Choroid plexus epithelial cell (primary cell): Measurements from ENCODE around the gene LRRFIP2.

Experiments
- DNase-seq: peaks from one replicate; pipeline ENCODE4 v3.0.0-alpha.2; 2010; ENCODE audit warnings: low read depth
- H3K4me3 ChIP-seq: 2 replicates; pipeline ENCODE4 v1.5.1; 2011; ENCODE audit warnings: low read depth, mild to moderate bottlenecking, control low read depth, low read length, moderate library complexity
- TF ChIP-seq, protein P1 (sequence below): conservative IDR thresholded peaks from 2 replicates; pipeline ENCODE4 v1.5.1; 2011; ENCODE audit warnings: low read depth, mild to moderate bottlenecking, control low read depth, inconsistent platforms, low read length, moderate library complexity

Gene LRRFIP2

GRCh38 chr3:37171144-37171543 lies 3.2 kb downstream of the LRRFIP2 start:
- TF ChIP-seq, protein P1, sequence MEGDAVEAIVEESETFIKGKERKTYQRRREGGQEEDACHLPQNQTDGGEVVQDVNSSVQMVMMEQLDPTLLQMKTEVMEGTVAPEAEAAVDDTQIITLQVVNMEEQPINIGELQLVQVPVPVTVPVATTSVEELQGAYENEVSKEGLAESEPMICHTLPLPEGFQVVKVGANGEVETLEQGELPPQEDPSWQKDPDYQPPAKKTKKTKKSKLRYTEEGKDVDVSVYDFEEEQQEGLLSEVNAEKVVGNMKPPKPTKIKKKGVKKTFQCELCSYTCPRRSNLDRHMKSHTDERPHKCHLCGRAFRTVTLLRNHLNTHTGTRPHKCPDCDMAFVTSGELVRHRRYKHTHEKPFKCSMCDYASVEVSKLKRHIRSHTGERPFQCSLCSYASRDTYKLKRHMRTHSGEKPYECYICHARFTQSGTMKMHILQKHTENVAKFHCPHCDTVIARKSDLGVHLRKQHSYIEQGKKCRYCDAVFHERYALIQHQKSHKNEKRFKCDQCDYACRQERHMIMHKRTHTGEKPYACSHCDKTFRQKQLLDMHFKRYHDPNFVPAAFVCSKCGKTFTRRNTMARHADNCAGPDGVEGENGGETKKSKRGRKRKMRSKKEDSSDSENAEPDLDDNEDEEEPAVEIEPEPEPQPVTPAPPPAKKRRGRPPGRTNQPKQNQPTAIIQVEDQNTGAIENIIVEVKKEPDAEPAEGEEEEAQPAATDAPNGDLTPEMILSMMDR: no peak
- DNase-seq: no peak
- H3K4me3 ChIP-seq: no peak overlapping the region

GRCh38 chr3:37170513-37170912 lies 3.9 kb downstream of the LRRFIP2 start:
- no peak for DNase-seq
- no peak overlapping the region for H3K4me3 ChIP-seq
- TF ChIP-seq, protein P1: no peak

DNA sequence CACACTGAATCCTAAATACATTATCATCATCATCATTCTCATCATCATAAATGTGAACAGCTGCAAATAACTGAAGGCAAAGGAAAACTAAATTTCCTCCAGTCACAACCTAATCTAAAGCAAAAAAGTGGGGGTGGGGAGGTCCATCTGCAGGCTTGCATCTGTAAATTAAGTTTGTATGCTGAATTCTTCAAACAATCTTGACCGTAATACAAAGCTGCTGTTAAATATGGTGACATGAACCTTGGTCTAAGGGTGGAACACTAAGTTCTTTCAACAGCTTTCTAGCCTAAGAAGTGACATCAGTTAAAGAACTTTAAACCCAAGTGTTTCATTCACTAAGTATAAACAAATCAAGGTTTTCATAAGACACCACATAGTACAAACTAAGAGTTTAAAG lies 4.3 kb downstream of the LRRFIP2 start:
- no peak overlapping the region for H3K4me3 ChIP-seq
- TF ChIP-seq, protein P1: no peak
- DNase-seq: peak; percentile 43

DNA sequence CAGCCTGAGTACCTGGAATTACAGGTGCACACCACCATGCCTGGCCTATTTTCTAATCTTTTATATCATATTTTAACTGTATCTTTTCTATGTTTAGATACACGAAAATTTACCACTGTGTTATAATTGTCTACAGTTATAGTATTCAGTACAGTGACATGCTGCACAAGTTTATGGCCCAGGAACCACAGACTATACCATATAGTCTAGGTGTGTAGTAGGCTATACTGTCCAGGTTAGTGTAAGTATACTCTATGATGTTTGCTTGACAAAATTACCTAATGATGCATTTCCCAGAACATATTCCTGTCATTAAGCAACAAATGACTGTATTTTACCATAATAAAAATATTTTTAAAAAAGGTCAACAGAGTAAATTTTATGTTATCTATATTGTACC lies 5.5 kb downstream of the LRRFIP2 start:
- TF ChIP-seq, protein P1: no peak
- DNase-seq: no peak
- H3K4me3 ChIP-seq: no peak overlapping the region

DNA sequence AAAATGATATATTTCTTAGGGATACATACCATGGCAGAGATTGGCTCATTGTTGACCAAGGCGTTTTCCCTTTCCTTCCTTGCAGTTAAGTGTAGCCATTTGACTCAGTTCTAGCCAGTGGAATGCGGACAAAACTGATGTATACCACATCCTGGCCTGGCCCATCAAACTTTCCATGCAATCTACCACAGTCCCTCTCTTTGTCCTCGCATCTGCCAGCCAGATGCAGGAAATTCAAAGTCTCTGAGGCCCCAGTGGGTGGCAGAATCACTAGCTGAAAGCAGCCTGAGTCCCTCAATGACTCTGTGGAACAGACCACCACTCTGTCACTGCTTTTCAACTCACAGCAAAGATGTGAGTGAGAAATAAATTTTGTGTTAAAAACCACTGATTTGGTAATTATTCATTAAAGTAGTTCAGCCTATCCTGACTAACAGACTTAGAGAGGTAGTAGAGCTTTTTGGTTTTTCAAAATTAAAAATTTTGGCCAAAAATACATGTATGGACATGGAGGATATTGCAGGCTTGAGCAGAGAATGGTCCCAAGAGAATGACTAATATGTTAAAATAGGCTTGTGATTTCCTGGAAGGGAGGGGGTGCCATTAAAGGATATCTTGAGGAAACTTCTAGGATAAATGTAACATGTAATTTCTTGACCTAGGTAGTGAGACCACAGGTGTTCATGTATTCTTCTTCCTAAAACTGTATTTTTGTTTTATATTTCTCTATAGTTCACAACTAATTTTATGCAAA lies 10.9 kb downstream of the LRRFIP2 start:
- DNase-seq: peak; percentile 72

GRCh38 chr3:37162501-37163245 lies 11.7 kb downstream of the LRRFIP2 start:
- H3K4me3 ChIP-seq: no peak overlapping the region
- TF ChIP-seq, protein P1: no peak
- no peak for DNase-seq

More for the DNA sequence above, 10.9 kb downstream of the LRRFIP2 start:
- H3K4me3 ChIP-seq: no peak overlapping the region
- TF ChIP-seq, protein P1: peak; percentile 4
